Body of pancreas (tissue), 4 donors: ENCODE data around the gene CCM2.

ENCODE experiments used
- POLR2A ChIP-seq, 3 donors: fragments of 450-650 bp; IDR thresholded peaks; one replicate each; pipeline ENCODE4 v1.6.1; 2016; ENCODE audit warnings: antibody characterized with exemption in 3 of 3, mild to moderate bottlenecking in 2 of 3
- TF ChIP-seq, protein P1 (sequence below), 7 experiments: fragments of 450-650 bp in 4 of 7; fragments of 200-600 bp in 3 of 7; sonication (generic) in 3 of 7; IDR thresholded peaks; one replicate each; pipeline ENCODE4 v1.5.1; 2016 to 2019; ENCODE audit warnings: antibody characterized with exemption in 7 of 7

DNA sequence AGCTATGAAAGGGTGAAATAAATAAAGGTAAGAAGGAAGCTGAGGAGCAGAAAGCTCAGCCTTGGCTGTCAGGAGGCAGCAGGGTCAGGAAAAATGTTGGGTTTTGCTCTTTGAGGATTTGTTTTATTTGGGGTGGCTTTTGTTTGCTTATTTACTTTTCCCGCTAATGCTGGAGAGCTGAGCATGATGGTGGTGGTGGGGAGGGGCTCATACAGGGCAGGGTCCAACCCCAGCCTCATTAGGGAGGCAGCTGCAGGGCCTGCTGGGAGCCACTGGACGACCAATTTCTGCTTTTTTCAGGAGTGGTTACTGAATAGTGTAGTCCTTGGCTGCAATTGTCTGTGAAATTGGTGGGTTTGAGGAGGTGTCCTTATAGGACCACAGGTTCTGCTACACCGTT is 36.3 kb downstream of the CCM2 start:
- TF ChIP-seq, protein P1, sequence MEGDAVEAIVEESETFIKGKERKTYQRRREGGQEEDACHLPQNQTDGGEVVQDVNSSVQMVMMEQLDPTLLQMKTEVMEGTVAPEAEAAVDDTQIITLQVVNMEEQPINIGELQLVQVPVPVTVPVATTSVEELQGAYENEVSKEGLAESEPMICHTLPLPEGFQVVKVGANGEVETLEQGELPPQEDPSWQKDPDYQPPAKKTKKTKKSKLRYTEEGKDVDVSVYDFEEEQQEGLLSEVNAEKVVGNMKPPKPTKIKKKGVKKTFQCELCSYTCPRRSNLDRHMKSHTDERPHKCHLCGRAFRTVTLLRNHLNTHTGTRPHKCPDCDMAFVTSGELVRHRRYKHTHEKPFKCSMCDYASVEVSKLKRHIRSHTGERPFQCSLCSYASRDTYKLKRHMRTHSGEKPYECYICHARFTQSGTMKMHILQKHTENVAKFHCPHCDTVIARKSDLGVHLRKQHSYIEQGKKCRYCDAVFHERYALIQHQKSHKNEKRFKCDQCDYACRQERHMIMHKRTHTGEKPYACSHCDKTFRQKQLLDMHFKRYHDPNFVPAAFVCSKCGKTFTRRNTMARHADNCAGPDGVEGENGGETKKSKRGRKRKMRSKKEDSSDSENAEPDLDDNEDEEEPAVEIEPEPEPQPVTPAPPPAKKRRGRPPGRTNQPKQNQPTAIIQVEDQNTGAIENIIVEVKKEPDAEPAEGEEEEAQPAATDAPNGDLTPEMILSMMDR (IDR thresholded peaks at IDR 0.05) = no peak
- no peak for TF ChIP-seq POLR2A (IDR thresholded peaks at IDR 0.05)
